Measurements from ENCODE around the gene PLCXD3.

- TF ChIP-seq ZNF670 (tag by site-specific recombination; IDR thresholded peaks at IDR 0.05; ENCODE audit: low read depth), result no peak
- no peak for TF ChIP-seq ZNF776 (tag by site-specific recombination; IDR thresholded peaks at IDR 0.05; ENCODE audit: borderline replicate concordance)
- TF ChIP-seq, protein P1, sequence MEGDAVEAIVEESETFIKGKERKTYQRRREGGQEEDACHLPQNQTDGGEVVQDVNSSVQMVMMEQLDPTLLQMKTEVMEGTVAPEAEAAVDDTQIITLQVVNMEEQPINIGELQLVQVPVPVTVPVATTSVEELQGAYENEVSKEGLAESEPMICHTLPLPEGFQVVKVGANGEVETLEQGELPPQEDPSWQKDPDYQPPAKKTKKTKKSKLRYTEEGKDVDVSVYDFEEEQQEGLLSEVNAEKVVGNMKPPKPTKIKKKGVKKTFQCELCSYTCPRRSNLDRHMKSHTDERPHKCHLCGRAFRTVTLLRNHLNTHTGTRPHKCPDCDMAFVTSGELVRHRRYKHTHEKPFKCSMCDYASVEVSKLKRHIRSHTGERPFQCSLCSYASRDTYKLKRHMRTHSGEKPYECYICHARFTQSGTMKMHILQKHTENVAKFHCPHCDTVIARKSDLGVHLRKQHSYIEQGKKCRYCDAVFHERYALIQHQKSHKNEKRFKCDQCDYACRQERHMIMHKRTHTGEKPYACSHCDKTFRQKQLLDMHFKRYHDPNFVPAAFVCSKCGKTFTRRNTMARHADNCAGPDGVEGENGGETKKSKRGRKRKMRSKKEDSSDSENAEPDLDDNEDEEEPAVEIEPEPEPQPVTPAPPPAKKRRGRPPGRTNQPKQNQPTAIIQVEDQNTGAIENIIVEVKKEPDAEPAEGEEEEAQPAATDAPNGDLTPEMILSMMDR (tag by site-specific recombination; IDR thresholded peaks at IDR 0.05), result no peak
- TF ChIP-seq SETDB1 (IDR thresholded peaks at IDR 0.05; ENCODE audit: insufficient read length, low read length), result no peak
- TF ChIP-seq ZNF274 (IDR thresholded peaks at IDR 0.05; ENCODE audit: low read length), result no peak
- TF ChIP-seq ZNF274 (tag by site-specific recombination; IDR thresholded peaks at IDR 0.05; ENCODE audit: borderline replicate concordance), result no peak
- TF ChIP-seq ZNF48 (tag by site-specific recombination; IDR thresholded peaks at IDR 0.05), result no peak
- TF ChIP-seq YY2 (tag by site-specific recombination; IDR thresholded peaks at IDR 0.05), result no peak
- TF ChIP-seq ZNF121 (tag by site-specific recombination; IDR thresholded peaks at IDR 0.05), result no peak
These were observed 172.2 kb downstream of the PLCXD3 start for GRCh38 chr5:41338136-41338675.

Data from HEK293 (cell line).